Nephron progenitor cell (in vitro differentiated cells): Measurements from ENCODE around the gene MSL3B.

Experiments used
- DNase-seq: peaks from one replicate; pipeline ENCODE4 v3.0.0; 2021
- H3K27ac Mint-ChIP-seq: 2 replicates; pipeline ENCODE4 v1.8.0; 2021; ENCODE audit warnings: mild to moderate bottlenecking, moderate library complexity, mixed read lengths
- H3K27me3 Mint-ChIP-seq: 2 replicates; pipeline ENCODE4 v1.8.0; 2021; ENCODE audit warnings: mild to moderate bottlenecking, low read depth, mixed read lengths; ENCODE audit not compliant: poor library complexity
- H3K36me3 Mint-ChIP-seq: 2 replicates; pipeline ENCODE4 v1.8.0; 2021; ENCODE audit warnings: low read depth, mixed read lengths
- H3K4me1 Mint-ChIP-seq: 2 replicates; pipeline ENCODE4 v1.8.0; 2021; ENCODE audit warnings: mixed read lengths
- H3K4me3 Mint-ChIP-seq: 2 replicates; pipeline ENCODE4 v1.8.0; 2021; ENCODE audit warnings: mild to moderate bottlenecking, moderate library complexity, mixed read lengths
- H3K9me3 Mint-ChIP-seq: 2 replicates; pipeline ENCODE4 v1.8.0; 2021; ENCODE audit warnings: mild to moderate bottlenecking, moderate library complexity, mixed read lengths
- CTCF ChIP-seq: fragments of 200-600 bp; sonication (generic); IDR thresholded peaks from 2 replicates; pipeline ENCODE4 v1.5.0; 2021; ENCODE audit warnings: antibody characterized with exemption

The MSL3B gene

GRCh38 chr2:233816771-233817170, 51.4 kb downstream of the MSL3B start:
- peaks cover 31% of the 10 kb centered on the region for H3K27me3 Mint-ChIP-seq
- peak overlapping the region; percentile 76 for H3K27ac Mint-ChIP-seq
- peaks cover 25% of the 10 kb centered on the region for H3K4me1 Mint-ChIP-seq
- H3K36me3 Mint-ChIP-seq = no peaks in the 10 kb centered on the region
- DNase-seq = no peak
- no peak overlapping the region for H3K4me3 Mint-ChIP-seq
- TF ChIP-seq CTCF = no peak
- H3K9me3 Mint-ChIP-seq = no peaks in the 10 kb centered on the region

DNA sequence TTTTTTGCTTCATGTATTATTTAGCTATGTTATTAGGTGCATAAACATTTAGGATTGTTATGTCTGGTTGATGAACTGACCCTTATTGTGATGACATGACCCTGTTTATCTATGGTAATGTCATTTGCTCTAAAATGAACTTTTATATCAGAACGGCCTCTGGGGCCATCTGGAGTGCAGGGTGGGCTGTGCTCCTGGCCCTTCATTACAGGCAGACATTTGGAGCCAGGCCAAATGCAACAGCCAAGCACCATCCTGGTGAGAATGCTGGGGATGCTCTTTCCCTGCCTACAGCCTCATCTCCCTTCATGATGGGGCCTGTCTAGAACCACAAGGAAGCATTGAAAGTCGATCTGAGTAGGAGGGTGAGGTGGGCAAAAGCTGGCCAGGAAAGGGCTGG, 51.9 kb downstream of the MSL3B start:
- H3K4me3 Mint-ChIP-seq = no peak overlapping the region
- H3K4me1 Mint-ChIP-seq = peaks cover 25% of the 10 kb centered on the region
- H3K27me3 Mint-ChIP-seq = peaks cover 27% of the 10 kb centered on the region
- DNase-seq = no peak
- no peaks in the 10 kb centered on the region for H3K9me3 Mint-ChIP-seq
- peak overlapping the region; percentile 76 for H3K27ac Mint-ChIP-seq
- no peak for TF ChIP-seq CTCF
- H3K36me3 Mint-ChIP-seq = no peaks in the 10 kb centered on the region

- DNase-seq = no peak
- Mint-ChIP-seq H3K36me3 (no peaks in the 10 kb centered on the region), H3K27ac (no peak overlapping the region), H3K4me1 (peaks cover 25% of the 10 kb centered on the region), H3K4me3 (no peak overlapping the region), H3K27me3 (peaks cover 22% of the 10 kb centered on the region), H3K9me3 (no peaks in the 10 kb centered on the region)
- TF ChIP-seq CTCF = no peak
Measured at GRCh38 chr2:233815861-233816260, 52.3 kb downstream of the MSL3B start.
